HL-60/S4 (cell line): Measurements from ENCODE around the gene AHRR.
"Not testable (repeated sequence)": the region's sequence is repeated elsewhere in the genome, so short reads cannot be mapped to it uniquely, and the experiment has no call there.

Experiments used
- in situ Hi-C: fragments of 300-500 bp; cut with MboI; formaldehyde crosslinking; loops from 2 replicates; pipeline ENCODE4 v1.14.3; 2022; ENCODE audit warnings: low sequenced_read_pairs

The AHRR gene

GRCh38 chr5:390623-391491, 69.3 kb downstream of the AHRR start:
- in situ Hi-C loops: no loop called here

GRCh38 chr5:392431-392988, 71.0 kb downstream of the AHRR start:
- in situ Hi-C loops: no loop called here

DNA sequence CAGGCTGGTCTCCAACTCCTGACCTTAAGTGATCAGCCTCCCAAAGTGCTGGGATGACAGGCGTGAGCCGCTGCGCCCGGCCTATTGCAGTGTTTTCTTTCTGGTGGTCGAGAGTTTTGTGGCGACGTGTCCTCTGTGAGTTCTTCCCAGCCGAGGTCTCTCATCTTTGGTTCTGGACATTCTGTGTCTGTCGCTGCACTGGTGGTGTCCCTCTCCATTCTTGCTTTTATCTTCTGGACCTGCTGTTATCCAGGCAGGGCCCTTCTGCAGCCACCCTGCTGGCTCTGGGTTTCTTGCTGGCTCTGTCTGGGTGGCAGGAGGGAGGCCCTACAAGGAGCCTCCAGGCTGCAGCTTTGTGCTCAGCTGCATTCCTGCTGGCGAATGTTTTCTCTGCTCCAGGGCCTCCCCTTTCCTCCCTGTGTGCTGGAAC, 72.3 kb downstream of the AHRR start:
- in situ Hi-C loops: no loop called here

DNA sequence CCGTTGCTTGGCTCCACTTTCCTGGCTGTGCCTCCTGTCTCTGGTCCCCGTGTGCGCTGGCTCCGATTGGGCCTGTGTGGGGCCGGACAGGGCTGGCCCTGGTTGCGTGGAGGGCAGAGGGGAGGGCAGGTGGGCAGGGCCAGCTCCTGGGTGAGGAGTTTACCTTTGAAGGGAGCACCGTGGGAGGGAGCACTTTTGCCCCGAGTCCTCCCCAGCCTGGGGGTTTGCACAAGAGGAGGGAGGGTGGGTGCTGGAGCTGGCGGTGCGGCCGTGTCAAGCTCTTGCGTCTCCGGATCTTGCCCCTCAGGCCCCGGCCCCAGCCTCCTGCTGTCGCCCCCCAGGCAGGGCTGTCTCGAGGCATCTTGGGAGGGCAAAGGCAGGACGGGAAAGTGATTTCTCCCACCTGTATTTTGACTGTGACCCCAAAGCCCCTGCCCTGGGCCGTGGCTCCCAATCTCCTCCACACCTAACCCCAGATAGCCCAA, 73.2 kb downstream of the AHRR start:
- in situ Hi-C loops: no loop called here

- in situ Hi-C loops: no loop called here
These were observed 73.8 kb downstream of the AHRR start for GRCh38 chr5:395156-395920.

- in situ Hi-C loops: no loop called here
These were observed 74.5 kb downstream of the AHRR start for GRCh38 chr5:395921-396530.

GRCh38 chr5:396531-396961, 75.0 kb downstream of the AHRR start:
- in situ Hi-C loops: no loop called here

DNA sequence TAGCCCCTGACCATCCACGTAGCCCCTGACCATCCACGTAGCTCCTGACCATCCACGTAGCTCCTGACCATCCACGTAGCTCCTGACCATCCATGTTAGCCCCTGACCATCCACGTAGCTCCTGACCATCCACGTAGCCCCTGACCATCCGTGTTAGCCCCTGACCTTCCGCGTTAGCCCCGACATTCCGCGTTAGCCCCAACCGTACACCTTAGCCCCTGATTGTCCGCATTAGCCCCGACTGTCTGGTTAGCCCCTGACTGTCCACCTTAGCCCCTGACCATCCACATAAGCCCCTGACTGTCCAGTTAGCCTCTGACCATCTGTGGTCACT, 76.6 kb downstream of the AHRR start:
- in situ Hi-C loops: not testable (repeated sequence)

DNA sequence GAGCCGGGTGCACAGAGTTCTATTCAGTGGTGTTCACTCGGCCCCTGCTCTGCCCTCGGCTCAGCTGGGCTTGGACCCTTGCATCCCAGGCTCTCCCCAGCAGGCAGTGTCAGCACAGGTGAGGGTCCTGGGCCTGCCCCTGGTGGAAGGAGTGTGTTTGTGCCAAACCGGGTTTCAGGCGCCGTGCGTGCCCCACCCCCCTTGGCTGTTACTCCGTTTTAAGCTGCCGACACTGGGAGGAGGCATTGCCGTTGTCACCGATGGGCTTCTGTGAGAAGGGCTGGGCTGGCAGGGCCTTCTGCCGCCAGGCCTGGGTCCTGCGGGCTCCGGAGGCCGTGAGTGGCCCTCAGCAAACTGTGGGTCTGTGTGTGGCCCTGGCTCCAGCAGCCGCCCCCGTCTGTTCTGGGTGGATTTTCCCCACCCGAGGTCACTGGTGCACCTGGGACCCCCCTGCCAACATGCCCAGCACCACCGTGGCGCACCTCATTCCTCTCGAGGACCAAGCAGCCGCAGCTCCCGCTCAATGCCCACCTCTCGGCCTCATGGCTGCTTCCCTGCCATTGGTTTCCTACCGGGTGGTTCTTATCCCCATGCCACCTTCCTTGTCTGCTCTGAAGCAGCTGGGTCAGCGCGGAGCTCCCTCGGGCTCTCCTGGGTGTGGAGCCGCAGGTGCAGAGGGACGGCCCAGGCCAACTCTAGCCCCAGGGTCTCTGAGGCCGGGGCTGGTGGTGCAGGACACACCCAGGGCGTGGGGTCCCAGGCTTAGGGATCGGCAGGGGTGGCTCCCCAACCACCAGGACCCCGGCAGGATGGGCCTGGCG, 77.2 kb downstream of the AHRR start:
- in situ Hi-C loops: no loop called here

DNA sequence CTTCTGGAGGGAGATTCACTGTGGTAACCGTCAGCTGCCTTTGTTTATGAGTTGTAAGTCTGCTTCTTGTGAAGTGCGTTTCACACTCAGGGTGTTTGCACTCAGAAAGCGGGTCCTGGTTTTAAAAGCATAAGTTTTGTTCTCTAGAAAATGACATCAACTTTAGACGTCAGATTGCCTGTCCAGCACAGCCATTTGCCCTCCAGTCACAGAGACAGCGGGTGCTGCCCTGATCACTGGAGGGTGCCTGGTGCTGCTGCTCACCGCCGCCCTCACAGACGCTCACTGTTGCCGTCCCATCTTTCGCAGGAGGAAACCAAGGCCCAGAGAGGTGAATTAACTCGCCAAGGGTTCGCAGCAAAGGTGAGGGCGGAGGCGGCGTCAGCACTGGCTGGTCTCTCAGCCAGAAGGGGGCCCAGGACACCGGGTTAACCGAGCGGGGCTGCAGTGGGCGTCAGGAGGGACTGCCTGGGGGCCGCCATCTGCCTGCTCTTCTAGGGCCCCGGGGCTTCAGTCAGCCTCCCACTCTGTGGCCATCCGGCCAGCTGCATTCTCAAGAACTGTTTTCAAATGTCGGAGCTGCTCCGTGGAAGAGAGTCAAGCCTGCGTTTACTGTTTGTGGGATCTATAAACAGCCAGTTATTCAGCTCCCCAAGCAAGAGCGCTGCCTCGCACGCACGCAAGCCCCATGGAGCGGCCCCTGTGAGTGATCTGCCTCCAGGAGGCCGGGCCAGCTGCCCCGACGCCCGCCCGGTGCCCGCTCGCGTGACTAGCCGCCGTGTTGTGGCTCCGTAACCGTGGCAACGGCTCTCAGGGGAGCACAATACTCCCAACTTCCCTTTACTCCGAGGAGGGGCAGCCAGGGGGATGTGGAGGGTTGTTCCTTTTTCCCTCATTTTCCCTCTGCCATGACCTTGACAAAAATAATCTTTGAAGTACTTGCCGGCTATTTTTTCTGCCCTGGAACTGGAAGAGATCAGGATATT, 78.1 kb downstream of the AHRR start:
- in situ Hi-C loops: no loop called here

- in situ Hi-C loops: no loop called here
These were observed 79.0 kb downstream of the AHRR start for GRCh38 chr5:400282-401145.

GRCh38 chr5:401146-402034, 79.9 kb downstream of the AHRR start:
- in situ Hi-C loops: no loop called here

- in situ Hi-C loops: not testable (repeated sequence)
These were observed 80.7 kb downstream of the AHRR start for GRCh38 chr5:402219-402614.

- in situ Hi-C loops: no loop called here
These were observed 81.3 kb downstream of the AHRR start for GRCh38 chr5:402615-403359.

- in situ Hi-C loops: no loop called here
These were observed 82.5 kb downstream of the AHRR start for GRCh38 chr5:403995-404394.

- in situ Hi-C loops: no loop called here
These were observed 83.2 kb downstream of the AHRR start for GRCh38 chr5:404666-405241.
